ENCODE data around the gene CHST2.

The CHST2 gene

DNA sequence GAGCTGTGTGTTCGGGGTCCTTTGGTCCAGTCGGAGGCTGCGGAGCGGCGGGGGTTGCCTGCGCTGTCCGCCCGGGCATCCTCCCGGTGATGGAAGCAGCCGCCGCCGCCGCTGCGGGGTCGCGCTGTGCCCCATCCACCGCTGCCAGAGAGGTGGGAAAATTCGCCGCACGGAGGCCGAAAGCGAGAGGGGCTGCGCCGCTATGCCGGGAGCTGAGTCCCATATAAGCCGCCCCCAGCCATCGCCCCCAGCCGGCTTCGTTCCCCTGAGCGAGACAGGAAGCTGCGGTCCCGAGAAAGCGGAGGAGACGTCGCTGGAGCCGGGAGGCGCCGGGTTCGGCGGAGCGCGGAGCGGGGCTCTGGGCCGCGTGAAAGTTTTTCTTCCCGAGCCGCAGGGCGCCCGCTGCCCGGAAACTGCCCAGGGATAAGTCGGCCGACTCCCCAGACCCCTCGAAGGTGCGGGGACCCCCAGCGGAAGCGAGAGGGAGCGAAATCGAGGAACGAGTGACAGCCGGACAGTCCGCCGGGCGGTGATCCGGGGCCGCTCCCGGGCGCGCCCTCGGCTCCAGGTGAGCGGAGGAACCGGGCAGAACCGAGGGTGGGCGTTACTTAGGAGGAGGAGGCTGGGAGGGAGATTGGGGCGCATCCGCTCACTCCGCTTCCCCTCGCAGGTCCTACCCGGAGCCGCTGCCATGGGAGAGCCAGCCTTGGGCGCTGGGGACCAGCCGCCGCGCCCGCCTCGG lies 574 bp downstream of the CHST2 start:
- H3K27me3 ChIP-seq (ENCODE audit: control insufficient read depth in 2 of 2, insufficient read depth in 2 of 2, low read length in 2 of 2) = peaks cover 10 to 12% of the 10 kb centered on the region in 2 donors
- H3K36me3 ChIP-seq (ENCODE audit: control insufficient read depth in 2 of 2, insufficient read depth in 2 of 2, low read length in 2 of 2) = no peaks in the 10 kb centered on the region
- H3K4me1 ChIP-seq (ENCODE audit: control insufficient read depth in 2 of 2, insufficient read depth in 2 of 2, low read length in 2 of 2) = peaks cover 0 to 7% of the 10 kb centered on the region in 2 donors
- peak overlapping the region in 1 of 2 donors; percentile 16 for H3K27ac ChIP-seq (ENCODE audit: low read depth in 2 of 2, low read length in 2 of 2)
- H3K9ac ChIP-seq (ENCODE audit: low read depth in 1 of 2, low read length in 2 of 2) = peak overlapping the region; percentile 59 to 65
- H3K4me3 ChIP-seq (ENCODE audit: low read length in 2 of 2) = peak overlapping the region; percentile 66 to 67
- H3K9me3 ChIP-seq (ENCODE audit: control insufficient read depth in 2 of 2, low read length in 2 of 2) = no peaks in the 10 kb centered on the region

DNA sequence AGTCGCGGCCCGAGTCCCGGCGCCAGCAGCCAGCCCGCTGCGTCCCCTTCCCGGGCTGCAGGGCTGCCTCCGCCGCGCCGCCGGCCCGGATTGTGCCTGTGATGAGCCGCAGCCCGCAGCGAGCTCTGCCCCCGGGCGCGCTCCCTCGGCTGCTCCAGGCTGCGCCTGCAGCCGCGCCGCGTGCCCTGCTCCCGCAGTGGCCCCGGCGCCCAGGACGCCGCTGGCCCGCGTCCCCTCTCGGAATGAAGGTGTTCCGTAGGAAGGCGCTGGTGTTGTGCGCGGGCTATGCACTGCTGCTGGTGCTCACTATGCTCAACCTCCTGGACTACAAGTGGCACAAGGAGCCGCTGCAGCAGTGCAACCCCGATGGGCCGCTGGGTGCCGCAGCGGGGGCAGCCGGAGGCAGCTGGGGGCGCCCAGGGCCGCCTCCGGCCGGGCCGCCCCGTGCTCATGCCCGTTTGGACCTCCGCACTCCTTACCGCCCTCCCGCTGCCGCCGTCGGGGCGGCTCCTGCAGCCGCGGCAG lies 1.2 kb downstream of the CHST2 start:
- no peak overlapping the region for H3K27ac ChIP-seq (ENCODE audit: low read depth in 2 of 2, low read length in 2 of 2)
- H3K9ac ChIP-seq (ENCODE audit: low read depth in 1 of 2, low read length in 2 of 2) = peak overlapping the region in 1 of 2 donors; percentile 59
- H3K27me3 ChIP-seq (ENCODE audit: control insufficient read depth in 2 of 2, insufficient read depth in 2 of 2, low read length in 2 of 2) = peaks cover 10 to 12% of the 10 kb centered on the region in 2 donors
- peaks cover 0 to 7% of the 10 kb centered on the region in 2 donors for H3K4me1 ChIP-seq (ENCODE audit: control insufficient read depth in 2 of 2, insufficient read depth in 2 of 2, low read length in 2 of 2)
- peak overlapping the region; percentile 66 to 67 for H3K4me3 ChIP-seq (ENCODE audit: low read length in 2 of 2)
- no peaks in the 10 kb centered on the region for H3K9me3 ChIP-seq (ENCODE audit: control insufficient read depth in 2 of 2, low read length in 2 of 2)
- H3K36me3 ChIP-seq (ENCODE audit: control insufficient read depth in 2 of 2, insufficient read depth in 2 of 2, low read length in 2 of 2) = no peaks in the 10 kb centered on the region

DNA sequence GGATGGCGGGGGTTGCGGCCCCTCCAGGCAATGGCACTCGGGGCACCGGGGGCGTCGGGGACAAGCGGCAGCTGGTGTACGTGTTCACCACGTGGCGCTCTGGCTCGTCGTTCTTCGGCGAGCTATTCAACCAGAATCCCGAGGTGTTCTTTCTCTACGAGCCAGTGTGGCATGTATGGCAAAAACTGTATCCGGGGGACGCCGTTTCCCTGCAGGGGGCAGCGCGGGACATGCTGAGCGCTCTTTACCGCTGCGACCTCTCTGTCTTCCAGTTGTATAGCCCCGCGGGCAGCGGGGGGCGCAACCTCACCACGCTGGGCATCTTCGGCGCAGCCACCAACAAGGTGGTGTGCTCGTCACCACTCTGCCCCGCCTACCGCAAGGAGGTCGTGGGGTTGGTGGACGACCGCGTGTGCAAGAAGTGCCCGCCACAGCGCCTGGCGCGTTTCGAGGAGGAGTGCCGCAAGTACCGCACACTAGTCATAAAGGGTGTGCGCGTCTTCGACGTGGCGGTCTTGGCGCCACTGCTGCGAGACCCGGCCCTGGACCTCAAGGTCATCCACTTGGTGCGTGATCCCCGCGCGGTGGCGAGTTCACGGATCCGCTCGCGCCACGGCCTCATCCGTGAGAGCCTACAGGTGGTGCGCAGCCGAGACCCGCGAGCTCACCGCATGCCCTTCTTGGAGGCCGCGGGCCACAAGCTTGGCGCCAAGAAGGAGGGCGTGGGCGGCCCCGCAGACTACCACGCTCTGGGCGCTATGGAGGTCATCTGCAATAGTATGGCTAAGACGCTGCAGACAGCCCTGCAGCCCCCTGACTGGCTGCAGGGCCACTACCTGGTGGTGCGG lies 1.9 kb downstream of the CHST2 start:
- H3K27ac ChIP-seq (ENCODE audit: low read depth in 2 of 2, low read length in 2 of 2) = no peak overlapping the region
- no peaks in the 10 kb centered on the region for H3K9me3 ChIP-seq (ENCODE audit: control insufficient read depth in 2 of 2, low read length in 2 of 2)
- peak overlapping the region; percentile 36 to 67 for H3K4me3 ChIP-seq (ENCODE audit: low read length in 2 of 2)
- no peak overlapping the region for H3K9ac ChIP-seq (ENCODE audit: low read depth in 1 of 2, low read length in 2 of 2)
- peaks cover 0 to 7% of the 10 kb centered on the region in 2 donors for H3K4me1 ChIP-seq (ENCODE audit: control insufficient read depth in 2 of 2, insufficient read depth in 2 of 2, low read length in 2 of 2)
- no peaks in the 10 kb centered on the region for H3K36me3 ChIP-seq (ENCODE audit: control insufficient read depth in 2 of 2, insufficient read depth in 2 of 2, low read length in 2 of 2)
- peaks cover 10 to 12% of the 10 kb centered on the region in 2 donors for H3K27me3 ChIP-seq (ENCODE audit: control insufficient read depth in 2 of 2, insufficient read depth in 2 of 2, low read length in 2 of 2)

DNA sequence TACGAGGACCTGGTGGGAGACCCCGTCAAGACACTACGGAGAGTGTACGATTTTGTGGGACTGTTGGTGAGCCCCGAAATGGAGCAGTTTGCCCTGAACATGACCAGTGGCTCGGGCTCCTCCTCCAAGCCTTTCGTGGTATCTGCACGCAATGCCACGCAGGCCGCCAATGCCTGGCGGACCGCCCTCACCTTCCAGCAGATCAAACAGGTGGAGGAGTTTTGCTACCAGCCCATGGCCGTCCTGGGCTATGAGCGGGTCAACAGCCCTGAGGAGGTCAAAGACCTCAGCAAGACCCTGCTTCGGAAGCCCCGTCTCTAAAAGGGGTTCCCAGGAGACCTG lies 2.5 kb downstream of the CHST2 start:
- Histone ChIP-seq H3K4me1 (ENCODE audit: control insufficient read depth in 2 of 2, insufficient read depth in 2 of 2, low read length in 2 of 2) (peaks cover 0 to 7% of the 10 kb centered on the region in 2 donors), H3K9ac (ENCODE audit: low read depth in 1 of 2, low read length in 2 of 2) (no peak overlapping the region), H3K9me3 (ENCODE audit: control insufficient read depth in 2 of 2, low read length in 2 of 2) (no peaks in the 10 kb centered on the region), H3K27me3 (ENCODE audit: control insufficient read depth in 2 of 2, insufficient read depth in 2 of 2, low read length in 2 of 2) (peaks cover 10 to 12% of the 10 kb centered on the region in 2 donors), H3K4me3 (ENCODE audit: low read length in 2 of 2) (no peak overlapping the region), H3K27ac (ENCODE audit: low read depth in 2 of 2, low read length in 2 of 2) (no peak overlapping the region), H3K36me3 (ENCODE audit: control insufficient read depth in 2 of 2, insufficient read depth in 2 of 2, low read length in 2 of 2) (no peaks in the 10 kb centered on the region)

DNA sequence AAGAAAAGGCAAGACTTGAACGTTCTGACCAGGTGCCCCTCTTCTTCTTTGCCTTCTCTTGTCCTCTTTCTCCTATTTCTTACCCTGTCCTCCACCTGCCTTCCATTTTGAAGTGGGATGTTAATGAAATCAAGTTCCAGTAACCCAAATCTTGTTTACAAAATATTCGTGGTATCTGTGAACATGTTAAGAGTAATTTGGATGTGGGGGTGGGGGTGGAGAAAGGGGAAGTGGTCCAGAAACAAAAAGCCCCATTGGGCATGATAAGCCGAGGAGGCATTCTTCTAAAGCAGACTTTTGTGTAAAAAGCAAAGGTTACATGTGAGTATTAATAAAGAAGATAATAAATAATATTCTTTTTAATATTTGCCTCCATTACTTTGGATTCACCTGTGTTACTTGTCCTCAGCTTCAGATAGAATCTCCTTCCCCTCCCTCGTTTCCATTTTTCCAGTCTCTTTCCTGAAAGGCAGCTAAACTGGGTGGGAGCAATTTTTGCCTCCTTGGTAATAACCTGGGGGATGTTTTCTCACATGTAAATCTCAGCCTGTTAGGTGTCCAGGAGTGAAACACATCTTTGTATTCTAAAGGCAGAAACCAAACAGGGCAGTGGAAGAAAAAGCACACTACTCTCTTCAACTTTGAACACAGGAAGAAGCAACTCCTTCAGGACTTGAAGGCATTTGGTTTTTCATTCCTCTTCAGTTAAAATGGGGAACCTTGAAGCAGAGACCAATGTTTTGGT lies 3.2 kb downstream of the CHST2 start:
- Histone ChIP-seq H3K4me3 (ENCODE audit: low read length in 2 of 2) (peak overlapping the region in 1 of 2 donors; percentile 42), H3K4me1 (ENCODE audit: control insufficient read depth in 2 of 2, insufficient read depth in 2 of 2, low read length in 2 of 2) (peaks cover 0 to 7% of the 10 kb centered on the region in 2 donors), H3K9me3 (ENCODE audit: control insufficient read depth in 2 of 2, low read length in 2 of 2) (no peaks in the 10 kb centered on the region), H3K36me3 (ENCODE audit: control insufficient read depth in 2 of 2, insufficient read depth in 2 of 2, low read length in 2 of 2) (no peaks in the 10 kb centered on the region), H3K9ac (ENCODE audit: low read depth in 1 of 2, low read length in 2 of 2) (no peak overlapping the region), H3K27me3 (ENCODE audit: control insufficient read depth in 2 of 2, insufficient read depth in 2 of 2, low read length in 2 of 2) (peaks cover 10 to 12% of the 10 kb centered on the region in 2 donors), H3K27ac (ENCODE audit: low read depth in 2 of 2, low read length in 2 of 2) (no peak overlapping the region)

DNA sequence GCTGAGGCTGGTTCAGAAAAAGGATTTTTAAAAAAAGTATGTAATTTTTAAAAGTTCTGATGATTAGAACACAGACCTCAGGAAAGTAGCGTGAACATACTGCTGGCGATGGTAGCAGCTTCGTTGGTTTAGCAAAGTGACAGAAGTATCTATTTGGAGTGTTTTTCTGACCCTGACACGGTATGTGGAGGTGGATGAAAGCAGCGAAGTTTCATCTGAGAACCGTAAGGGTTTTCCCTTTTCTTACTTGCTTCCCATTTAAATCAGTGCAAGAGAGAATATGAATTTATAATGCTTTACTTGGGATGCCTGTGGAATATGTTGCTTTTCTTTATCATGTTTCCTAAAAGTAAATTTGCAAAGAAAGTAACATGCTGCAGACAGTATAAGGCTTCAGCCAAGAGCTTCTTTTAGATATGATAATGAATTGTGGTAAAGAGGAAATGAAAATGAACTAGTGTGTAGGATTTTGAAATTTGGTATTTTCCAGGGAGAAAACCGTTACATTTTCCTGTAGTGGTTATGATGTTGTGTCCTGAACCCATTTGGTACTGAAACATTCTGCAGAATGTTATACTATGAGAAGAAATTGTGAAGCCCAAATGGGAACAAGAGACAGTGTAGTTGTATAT lies 3.9 kb downstream of the CHST2 start:
- Histone ChIP-seq H3K4me3 (ENCODE audit: low read length in 2 of 2) (peak overlapping the region in 1 of 2 donors; percentile 42), H3K9me3 (ENCODE audit: control insufficient read depth in 2 of 2, low read length in 2 of 2) (no peaks in the 10 kb centered on the region), H3K36me3 (ENCODE audit: control insufficient read depth in 2 of 2, insufficient read depth in 2 of 2, low read length in 2 of 2) (no peaks in the 10 kb centered on the region), H3K27me3 (ENCODE audit: control insufficient read depth in 2 of 2, insufficient read depth in 2 of 2, low read length in 2 of 2) (peaks cover 9% of the 10 kb centered on the region in 2 donors), H3K9ac (ENCODE audit: low read depth in 1 of 2, low read length in 2 of 2) (peak overlapping the region in 1 of 2 donors; percentile 26), H3K27ac (ENCODE audit: low read depth in 2 of 2, low read length in 2 of 2) (no peak overlapping the region), H3K4me1 (ENCODE audit: control insufficient read depth in 2 of 2, insufficient read depth in 2 of 2, low read length in 2 of 2) (peaks cover 0 to 7% of the 10 kb centered on the region in 2 donors)

DNA sequence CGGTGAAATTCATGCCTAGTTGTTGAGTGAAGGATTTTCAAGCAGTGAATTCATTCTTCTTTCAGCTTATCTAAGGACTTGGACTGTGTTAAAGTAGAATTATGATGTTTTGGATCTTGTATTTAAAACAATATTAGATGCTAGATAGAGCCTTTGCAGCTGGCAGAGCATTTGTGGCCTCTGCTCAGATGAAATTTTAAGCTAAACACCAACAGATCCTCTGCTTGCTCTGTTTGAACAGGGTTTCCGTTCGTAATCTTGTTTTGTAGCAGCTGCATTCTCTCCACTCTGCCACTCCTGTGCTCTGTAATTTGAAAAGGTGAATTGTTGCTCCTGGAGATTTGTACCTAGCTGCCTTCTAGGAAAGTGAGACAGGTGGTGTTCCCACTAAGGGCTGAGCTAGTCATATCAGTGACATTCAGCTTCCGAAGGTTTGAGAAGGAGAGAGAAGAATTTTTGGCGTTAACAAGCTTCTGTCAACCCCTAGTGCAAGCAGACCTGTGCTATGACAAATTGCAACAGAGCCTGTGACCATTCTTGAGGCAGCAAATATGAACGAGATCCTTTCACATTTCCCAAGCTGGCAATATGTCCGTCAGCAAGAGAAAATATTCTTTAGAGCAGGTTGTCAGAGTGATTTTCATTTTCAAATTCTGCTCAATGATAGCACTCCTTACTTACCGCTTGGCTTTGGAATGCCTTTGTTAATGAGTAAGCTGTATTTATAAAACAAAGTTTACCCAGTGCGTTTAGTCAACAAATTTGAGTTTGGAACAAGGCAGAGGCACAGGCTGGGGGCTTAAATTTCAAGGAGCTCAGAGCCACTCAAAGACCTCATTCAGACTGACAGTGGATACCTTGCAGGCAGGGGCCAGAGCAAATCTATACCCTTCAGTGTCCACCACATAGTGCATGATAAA lies 5.3 kb downstream of the CHST2 start:
- peaks cover 8 to 9% of the 10 kb centered on the region in 2 donors for H3K27me3 ChIP-seq (ENCODE audit: control insufficient read depth in 2 of 2, insufficient read depth in 2 of 2, low read length in 2 of 2)
- no peak overlapping the region for H3K9ac ChIP-seq (ENCODE audit: low read depth in 1 of 2, low read length in 2 of 2)
- H3K36me3 ChIP-seq (ENCODE audit: control insufficient read depth in 2 of 2, insufficient read depth in 2 of 2, low read length in 2 of 2) = no peaks in the 10 kb centered on the region
- no peak overlapping the region for H3K27ac ChIP-seq (ENCODE audit: low read depth in 2 of 2, low read length in 2 of 2)
- peaks cover 0 to 5% of the 10 kb centered on the region in 2 donors for H3K4me1 ChIP-seq (ENCODE audit: control insufficient read depth in 2 of 2, insufficient read depth in 2 of 2, low read length in 2 of 2)
- H3K9me3 ChIP-seq (ENCODE audit: control insufficient read depth in 2 of 2, low read length in 2 of 2) = no peaks in the 10 kb centered on the region
- H3K4me3 ChIP-seq (ENCODE audit: low read length in 2 of 2) = no peak overlapping the region

DNA sequence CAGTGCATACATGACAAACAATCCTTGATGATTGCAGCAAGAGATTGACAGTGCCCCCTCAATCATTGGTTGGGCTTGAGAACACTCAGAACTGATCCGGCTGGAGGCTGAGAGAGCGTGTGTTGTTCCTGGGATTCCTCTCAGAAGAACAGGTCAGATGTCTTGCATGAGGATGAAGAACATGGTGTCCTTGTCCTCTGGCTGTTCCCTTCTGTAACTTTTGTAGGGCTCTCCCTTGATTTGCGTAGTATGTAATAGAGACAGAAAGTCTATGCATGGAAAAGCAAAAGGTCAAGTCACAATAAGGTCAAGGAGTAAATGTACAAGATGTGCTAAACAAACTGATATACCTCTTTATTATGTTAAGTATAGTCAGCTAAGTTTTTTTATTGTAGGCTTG lies 8.2 kb downstream of the CHST2 start:
- Histone ChIP-seq H3K36me3 (ENCODE audit: control insufficient read depth in 2 of 2, insufficient read depth in 2 of 2, low read length in 2 of 2) (no peaks in the 10 kb centered on the region), H3K9me3 (ENCODE audit: control insufficient read depth in 2 of 2, low read length in 2 of 2) (no peaks in the 10 kb centered on the region), H3K9ac (ENCODE audit: low read depth in 1 of 2, low read length in 2 of 2) (no peak overlapping the region), H3K27me3 (ENCODE audit: control insufficient read depth in 2 of 2, insufficient read depth in 2 of 2, low read length in 2 of 2) (no peaks in the 10 kb centered on the region), H3K4me3 (ENCODE audit: low read length in 2 of 2) (no peak overlapping the region), H3K27ac (ENCODE audit: low read depth in 2 of 2, low read length in 2 of 2) (no peak overlapping the region), H3K4me1 (ENCODE audit: control insufficient read depth in 2 of 2, insufficient read depth in 2 of 2, low read length in 2 of 2) (no peaks in the 10 kb centered on the region)

Data from mucosa of rectum (tissue), 2 donors.